Fibroblast of lung (primary cell): ENCODE results near the gene TM7SF2. TPM values are rescaled to one million over a fixed set of nuclear protein-coding genes. Genes with fewer than 3 reads are reported as not detected.

Experiments
- DNase-seq, 2 donors: peaks; one replicate each; pipeline versions ENCODE4 v3.0.0 to v3.0.0-alpha.2; 2010; ENCODE audit warnings: low read depth in 2 of 2
- H2AFZ ChIP-seq: 2 replicates; pipeline ENCODE4 v1.5.1; 2012; ENCODE audit warnings: low read length, control low read depth, inconsistent platforms
- H3K27ac ChIP-seq: 2 replicates; pipeline ENCODE4 v1.5.1; 2011; ENCODE audit warnings: low read length, control low read depth; ENCODE audit not compliant: insufficient read depth
- H3K27me3 ChIP-seq: 2 replicates; pipeline ENCODE4 v1.5.1; 2011; ENCODE audit warnings: mild to moderate bottlenecking, low read length; ENCODE audit not compliant: control insufficient read depth, insufficient read depth
- H3K36me3 ChIP-seq: 2 replicates; pipeline ENCODE4 v1.5.1; 2011; ENCODE audit warnings: low read length; ENCODE audit not compliant: control insufficient read depth, insufficient read depth
- H3K4me1 ChIP-seq: 2 replicates; pipeline ENCODE4 v1.5.1; 2011; ENCODE audit warnings: low read length; ENCODE audit not compliant: control insufficient read depth, insufficient read depth; ENCODE audit errors: extremely low read depth
- H3K4me2 ChIP-seq: 2 replicates; pipeline ENCODE4 v1.5.1; 2011; ENCODE audit warnings: low read length, control low read depth; ENCODE audit not compliant: insufficient read depth; ENCODE audit errors: extremely low read depth
- H3K4me3 ChIP-seq, 4 experiments: fragments of 200-600 bp in 1 of 4; sonication (generic) in 1 of 4; replicated peaks in 1 of 4; 2 replicates each; pipeline ENCODE4 v1.5.1; 2011 to 2016; ENCODE audit warnings: low read length in 4 of 4, low read depth in 3 of 4, mild to moderate bottlenecking in 3 of 4, control low read depth in 2 of 4, inconsistent platforms in 1 of 4, mixed read lengths in 1 of 4; ENCODE audit not compliant: insufficient read depth in 1 of 4; ENCODE audit errors: control extremely low read depth in 1 of 4
- H3K79me2 ChIP-seq: 2 replicates; pipeline ENCODE4 v1.5.1; 2012; ENCODE audit warnings: mild to moderate bottlenecking, low read length, inconsistent platforms; ENCODE audit not compliant: control insufficient read depth, insufficient read depth
- H3K9ac ChIP-seq: 2 replicates; pipeline ENCODE4 v1.5.1; 2011; ENCODE audit warnings: mild to moderate bottlenecking, low read length, control low read depth; ENCODE audit not compliant: insufficient read depth
- H3K9me3 ChIP-seq: 2 replicates; pipeline ENCODE4 v1.5.1; 2012; ENCODE audit warnings: low read depth, low read length; ENCODE audit not compliant: control insufficient read depth, insufficient read depth
- H4K20me1 ChIP-seq: 2 replicates; pipeline ENCODE4 v1.5.1; 2011; ENCODE audit warnings: low read length; ENCODE audit not compliant: control insufficient read depth, insufficient read depth; ENCODE audit errors: extremely low read depth
- EZH2 ChIP-seq: IDR thresholded peaks from 2 replicates; pipeline ENCODE4 v1.5.1; 2012; ENCODE audit warnings: low read length, control low read depth, mild to moderate bottlenecking; ENCODE audit errors: missing control alignments
- polyA plus RNA-seq, 2 donors: library from polyadenylated mRNA; depleted of rRNA in 1 of 2; stranded (reverse) in 1 of 2; unstranded in 1 of 2; fragments of >200 nt; gene quantifications; 2 replicates each; pipeline ENCODE4 v1.2.1, GENCODE V29; 2011 to 2012; ENCODE audit warnings: missing spikeins in 1 of 2
- total RNA-seq: library from RNA; depleted of rRNA; stranded (reverse); fragments of >200 nt; gene quantifications from 2 replicates; pipeline ENCODE4 v1.2.1, GENCODE V29; 2014
- TF ChIP-seq, protein P1 (sequence below), 2 donors: IDR thresholded peaks in 1 of 2; conservative IDR thresholded peaks in 1 of 2; 1 replicate in 1 of 2; 2 replicates in 1 of 2; pipeline ENCODE4 v1.5.1; 2011 to 2012; ENCODE audit warnings: low read length in 2 of 2, control low read depth in 1 of 2, inconsistent platforms in 1 of 2, low read depth in 1 of 2, mild to moderate bottlenecking in 1 of 2

The TM7SF2 gene
- total and polyA plus RNA-seq, 2 donors (not counting 1 experiment from before 2014, with no cell fraction given), result 11.7 to 89.5 TPM

DNA sequence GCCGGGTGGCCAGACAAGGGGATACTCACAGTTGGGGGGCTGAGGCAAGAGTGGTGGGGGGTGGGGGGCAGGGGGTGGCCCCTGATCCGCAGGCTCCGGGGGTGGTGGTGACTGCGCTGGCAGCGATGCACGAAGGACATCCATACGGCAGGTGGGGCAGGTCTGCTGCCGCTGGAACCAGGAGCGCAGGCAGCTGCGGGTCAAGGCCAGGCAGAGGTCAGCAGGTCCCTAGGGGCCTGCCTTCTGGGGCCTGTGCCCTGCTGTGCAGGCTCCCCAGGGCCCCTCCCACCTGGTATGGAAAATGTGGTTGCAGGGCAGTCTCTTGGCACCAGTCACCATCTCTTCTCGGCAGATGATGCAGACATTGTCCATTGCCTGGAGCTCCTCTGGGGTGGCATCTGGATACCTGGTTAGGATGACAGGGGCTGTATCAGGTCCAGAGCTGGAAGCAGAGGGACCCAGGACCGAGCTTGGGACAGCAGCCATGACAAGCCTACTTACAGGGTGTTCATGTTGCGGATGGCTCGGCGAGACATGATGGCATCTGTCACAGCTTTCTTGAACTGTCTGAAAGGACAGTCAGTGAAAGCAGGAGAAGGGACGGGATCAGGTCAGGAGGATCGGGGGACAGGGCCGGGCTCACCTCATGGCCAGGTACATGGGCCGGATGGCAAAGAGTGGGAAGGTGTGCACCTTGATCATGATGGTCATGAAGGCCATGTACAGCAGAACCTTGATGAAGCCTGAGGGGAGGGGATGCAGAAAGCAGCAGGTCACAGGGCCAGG, 19.2 kb downstream of the TM7SF2 start:
- no peak overlapping the region for H3K27ac ChIP-seq
- no peaks in the 10 kb centered on the region for H4K20me1 ChIP-seq
- H3K4me3 ChIP-seq, result no peak overlapping the region
- peaks cover 38% of the 10 kb centered on the region for H3K36me3 ChIP-seq
- no peak for DNase-seq
- H3K9me3 ChIP-seq, result no peaks in the 10 kb centered on the region
- no peak overlapping the region for H2AFZ ChIP-seq
- H3K9ac ChIP-seq, result no peak overlapping the region
- H3K4me1 ChIP-seq, result peaks cover 10% of the 10 kb centered on the region
- no peak for TF ChIP-seq EZH2
- TF ChIP-seq, protein P1, sequence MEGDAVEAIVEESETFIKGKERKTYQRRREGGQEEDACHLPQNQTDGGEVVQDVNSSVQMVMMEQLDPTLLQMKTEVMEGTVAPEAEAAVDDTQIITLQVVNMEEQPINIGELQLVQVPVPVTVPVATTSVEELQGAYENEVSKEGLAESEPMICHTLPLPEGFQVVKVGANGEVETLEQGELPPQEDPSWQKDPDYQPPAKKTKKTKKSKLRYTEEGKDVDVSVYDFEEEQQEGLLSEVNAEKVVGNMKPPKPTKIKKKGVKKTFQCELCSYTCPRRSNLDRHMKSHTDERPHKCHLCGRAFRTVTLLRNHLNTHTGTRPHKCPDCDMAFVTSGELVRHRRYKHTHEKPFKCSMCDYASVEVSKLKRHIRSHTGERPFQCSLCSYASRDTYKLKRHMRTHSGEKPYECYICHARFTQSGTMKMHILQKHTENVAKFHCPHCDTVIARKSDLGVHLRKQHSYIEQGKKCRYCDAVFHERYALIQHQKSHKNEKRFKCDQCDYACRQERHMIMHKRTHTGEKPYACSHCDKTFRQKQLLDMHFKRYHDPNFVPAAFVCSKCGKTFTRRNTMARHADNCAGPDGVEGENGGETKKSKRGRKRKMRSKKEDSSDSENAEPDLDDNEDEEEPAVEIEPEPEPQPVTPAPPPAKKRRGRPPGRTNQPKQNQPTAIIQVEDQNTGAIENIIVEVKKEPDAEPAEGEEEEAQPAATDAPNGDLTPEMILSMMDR (conservative IDR thresholded peaks at IDR 0.05 in 1 of 2, IDR thresholded peaks at IDR 0.05 in 1 of 2; ENCODE audit: low read depth in 1 of 2, low read length in 2 of 2), result no peak
- H3K4me2 ChIP-seq, result no peak overlapping the region
- peaks cover 25% of the 10 kb centered on the region for H3K79me2 ChIP-seq
- no peaks in the 10 kb centered on the region for H3K27me3 ChIP-seq

DNA sequence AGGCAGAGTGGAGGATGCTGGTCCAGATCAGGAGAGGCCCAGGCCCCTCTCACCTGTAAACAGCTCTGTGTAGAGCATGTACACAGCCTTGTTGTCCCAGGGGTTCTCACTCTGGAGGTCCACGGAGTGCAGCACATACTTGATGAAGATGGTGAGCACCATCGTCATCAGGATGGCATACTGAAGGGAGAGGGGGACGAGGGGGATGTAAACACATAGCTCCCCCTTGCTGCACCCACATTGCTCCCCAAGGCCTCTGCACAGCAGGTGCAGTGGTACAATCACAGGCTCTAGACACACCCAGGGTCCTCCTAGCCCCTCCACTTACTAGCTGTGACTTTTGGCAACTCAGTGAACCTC, 19.7 kb downstream of the TM7SF2 start:
- no peak for DNase-seq
- H4K20me1 ChIP-seq, result no peaks in the 10 kb centered on the region
- H3K9ac ChIP-seq, result no peak overlapping the region
- H3K9me3 ChIP-seq, result no peaks in the 10 kb centered on the region
- no peak overlapping the region for H3K4me2 ChIP-seq
- TF ChIP-seq, protein P1 (conservative IDR thresholded peaks at IDR 0.05 in 1 of 2, IDR thresholded peaks at IDR 0.05 in 1 of 2; ENCODE audit: low read depth in 1 of 2, low read length in 2 of 2), result no peak
- no peak for TF ChIP-seq EZH2
- H2AFZ ChIP-seq, result no peak overlapping the region
- no peak overlapping the region for H3K27ac ChIP-seq
- H3K36me3 ChIP-seq, result peaks cover 36% of the 10 kb centered on the region
- peaks cover 10% of the 10 kb centered on the region for H3K4me1 ChIP-seq
- no peak overlapping the region for H3K4me3 ChIP-seq
- H3K27me3 ChIP-seq, result no peaks in the 10 kb centered on the region
- H3K79me2 ChIP-seq, result peaks cover 25% of the 10 kb centered on the region

DNA sequence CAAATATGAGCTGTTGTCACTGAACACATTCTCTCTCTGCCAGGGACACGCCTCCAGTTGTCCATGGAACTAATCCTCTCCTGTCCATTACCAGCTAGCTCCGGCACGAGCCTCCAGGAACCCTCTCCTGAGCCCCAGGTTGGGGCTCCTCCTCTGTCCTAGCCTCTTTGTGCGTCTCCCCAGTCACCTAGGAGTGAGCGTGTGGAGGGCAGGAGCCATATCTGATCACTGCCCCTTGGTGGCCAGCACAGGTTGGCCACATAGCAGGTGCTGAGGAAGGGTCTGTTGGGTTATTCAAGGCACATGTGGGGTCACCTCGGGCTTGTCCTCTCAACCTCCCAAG, 20.2 kb downstream of the TM7SF2 start:
- Histone ChIP-seq H3K27ac (no peak overlapping the region), H3K4me3 (no peak overlapping the region), H3K79me2 (peaks cover 25% of the 10 kb centered on the region), H4K20me1 (no peaks in the 10 kb centered on the region), H3K27me3 (no peaks in the 10 kb centered on the region), H3K36me3 (peaks cover 33% of the 10 kb centered on the region), H3K9me3 (no peaks in the 10 kb centered on the region), H3K9ac (no peak overlapping the region), H3K4me2 (no peak overlapping the region), H3K4me1 (peaks cover 10% of the 10 kb centered on the region), H2AFZ (no peak overlapping the region)
- TF ChIP-seq, protein P1 (conservative IDR thresholded peaks at IDR 0.05 in 1 of 2, IDR thresholded peaks at IDR 0.05 in 1 of 2; ENCODE audit: low read depth in 1 of 2, low read length in 2 of 2), result no peak
- no peak for TF ChIP-seq EZH2
- DNase-seq, result no peak
